Epidermal melanocyte (primary cell): ENCODE data around the gene RCAN2.
A peak's percentile ranks its signal among the peaks of the same experiment; 100 is the strongest.

Experiments
- DNase-seq: peaks from one replicate; pipeline ENCODE4 v3.0.0; 2011; ENCODE audit warnings: low spot score; ENCODE audit not compliant: insufficient read length

The RCAN2 gene

DNA sequence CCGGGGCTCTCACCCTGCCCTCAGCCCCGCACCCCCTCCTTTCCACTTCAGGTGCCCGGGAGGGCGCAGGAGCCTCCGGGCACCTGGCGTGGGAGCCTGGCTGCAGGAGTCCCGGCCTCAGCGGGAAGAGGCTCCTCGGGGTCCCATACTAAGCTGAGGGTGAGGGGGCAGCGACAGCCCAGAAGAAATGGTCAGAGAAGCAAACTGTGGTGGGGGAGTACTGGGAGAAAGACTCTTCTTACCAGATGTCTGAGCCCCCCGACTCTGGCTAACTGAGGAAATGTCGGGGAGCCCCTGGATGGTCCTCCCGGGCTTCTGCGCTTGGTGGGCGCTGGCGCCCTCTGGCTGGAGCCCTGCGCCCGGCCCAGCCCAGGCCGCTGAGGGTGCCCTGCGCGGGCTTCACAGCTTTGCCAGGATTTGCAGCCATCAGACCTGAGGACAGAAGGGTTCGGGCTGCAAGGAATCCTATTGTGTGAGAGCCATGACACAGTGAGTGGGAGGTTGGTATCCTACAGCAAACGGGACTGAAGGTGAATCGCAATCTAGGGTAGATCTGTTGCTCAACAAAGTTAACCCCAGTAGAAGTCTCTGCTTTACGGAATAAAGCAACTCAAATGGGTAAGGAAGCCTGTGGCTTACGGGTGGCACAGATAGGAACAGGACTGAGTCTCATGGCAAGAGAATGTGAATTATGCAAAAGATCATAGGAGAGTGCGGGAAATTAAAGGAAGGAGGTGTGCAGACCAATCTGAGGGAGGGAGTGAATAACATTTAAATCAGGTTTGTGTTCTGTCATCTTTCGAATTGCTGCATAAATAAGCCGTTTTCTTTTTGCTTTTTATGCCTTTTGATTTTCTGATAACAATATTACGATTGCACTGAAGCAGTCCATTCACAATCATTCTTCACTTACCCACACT, 639 bp upstream of the RCAN2 start:
- DNase-seq: peak; percentile 31

DNA sequence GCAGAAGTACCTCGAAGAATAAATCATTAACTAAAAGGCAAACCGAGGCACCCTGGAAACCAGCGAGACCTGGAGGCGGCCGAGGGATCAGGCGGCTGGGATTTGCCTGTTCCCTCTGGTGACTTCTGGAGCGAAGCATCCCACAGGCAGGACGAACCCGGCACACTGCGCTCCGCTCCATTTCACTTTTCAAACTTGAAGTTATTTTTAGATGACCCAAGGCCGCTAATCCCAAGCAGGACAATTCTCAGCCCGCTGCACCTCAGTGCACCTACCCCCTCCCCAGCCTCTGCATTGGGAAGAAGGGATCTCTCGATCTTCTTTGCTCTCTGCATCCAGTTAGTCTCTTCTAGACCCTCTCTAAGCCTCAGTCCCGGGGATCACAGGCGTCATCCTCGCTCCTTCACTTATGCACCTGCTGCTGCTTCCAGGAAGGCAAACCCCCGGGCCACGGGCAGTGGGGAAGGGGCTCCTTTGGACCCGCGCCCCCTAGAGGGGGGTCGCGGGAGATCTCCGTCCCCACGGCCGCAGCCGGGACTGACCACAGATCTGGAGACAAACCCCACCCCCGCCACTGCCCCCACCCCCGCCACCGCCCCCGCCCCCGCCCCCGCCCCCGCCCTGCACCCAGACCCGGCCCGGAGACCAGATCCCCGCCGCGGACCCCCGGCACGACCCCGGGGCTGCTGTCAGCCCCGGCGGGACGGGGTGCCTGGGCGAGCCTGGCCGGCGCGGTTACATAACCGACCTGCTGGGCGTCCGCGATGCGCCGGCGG, 636 bp downstream of the RCAN2 start:
- DNase-seq: no peak

DNA sequence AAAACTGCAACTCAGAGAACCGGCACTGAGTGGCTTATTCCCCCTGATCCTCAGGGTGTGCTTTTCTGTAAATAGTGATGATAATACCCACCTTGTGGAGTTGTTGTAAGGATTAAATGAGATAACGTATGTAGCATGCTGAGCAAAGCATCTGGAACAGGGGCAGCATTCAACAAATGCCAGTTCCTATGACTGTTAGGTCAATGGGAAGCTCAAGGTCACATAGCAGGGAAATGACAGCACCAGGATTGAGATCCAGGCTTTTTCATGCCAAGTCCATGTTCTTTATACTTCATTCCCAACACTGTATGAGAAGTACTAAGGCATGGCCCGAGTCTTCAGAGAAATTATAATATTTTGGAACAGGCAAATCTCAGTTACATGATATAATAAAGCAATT, 5.1 kb downstream of the RCAN2 start:
- no peak for DNase-seq

DNA sequence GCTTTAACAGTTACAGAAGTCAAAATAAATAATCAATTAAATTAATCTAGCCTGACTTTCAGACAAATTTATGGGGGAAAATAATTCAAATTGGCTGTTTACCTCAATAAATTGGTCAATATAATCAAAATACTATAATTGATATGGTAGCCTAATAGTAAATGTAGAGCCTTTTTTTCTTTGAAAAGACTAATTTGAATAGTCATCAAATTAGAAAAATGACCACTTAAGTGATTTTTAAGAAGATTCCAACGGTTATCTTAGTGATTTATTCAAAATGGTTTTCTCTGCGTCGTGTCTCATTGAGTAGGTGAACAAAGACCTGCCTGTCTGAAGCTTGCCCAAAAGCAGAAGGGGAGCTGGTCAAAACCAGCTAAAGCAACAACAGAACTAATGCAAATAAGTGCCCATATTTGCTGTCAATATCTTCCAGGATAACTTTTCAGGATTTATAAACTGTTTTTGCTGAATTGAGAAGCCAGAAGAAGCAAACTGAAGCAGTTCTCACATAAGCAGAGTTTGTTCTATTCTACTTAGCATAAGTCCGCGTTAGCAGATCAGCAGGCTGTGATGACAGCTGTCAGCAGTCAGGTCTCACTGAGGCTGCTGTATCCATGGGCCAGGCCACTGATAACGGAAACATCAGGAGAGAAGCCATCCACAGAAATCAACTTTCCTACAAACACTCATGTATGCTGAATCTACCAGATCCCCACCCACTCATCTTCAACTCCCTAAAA, 7.0 kb downstream of the RCAN2 start:
- no peak for DNase-seq

DNA sequence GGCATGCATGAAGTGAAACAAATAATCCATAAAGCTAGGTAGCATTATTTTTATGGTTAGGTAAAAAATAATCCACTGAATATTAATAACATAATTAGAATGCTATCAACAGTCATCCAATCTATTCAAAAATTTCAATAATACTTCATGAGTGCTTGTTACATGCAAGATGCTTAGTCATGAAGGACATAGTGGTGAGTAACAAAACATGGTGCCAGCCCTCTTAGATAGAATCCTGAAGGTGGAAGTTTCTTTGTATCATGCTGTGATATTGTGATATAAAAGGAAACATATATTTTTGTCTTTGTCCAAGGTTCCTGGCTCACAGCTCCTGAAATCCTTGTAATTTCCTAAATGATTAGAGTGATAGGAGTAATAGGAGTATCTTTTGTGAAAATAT, 14.9 kb downstream of the RCAN2 start:
- DNase-seq: no peak

DNA sequence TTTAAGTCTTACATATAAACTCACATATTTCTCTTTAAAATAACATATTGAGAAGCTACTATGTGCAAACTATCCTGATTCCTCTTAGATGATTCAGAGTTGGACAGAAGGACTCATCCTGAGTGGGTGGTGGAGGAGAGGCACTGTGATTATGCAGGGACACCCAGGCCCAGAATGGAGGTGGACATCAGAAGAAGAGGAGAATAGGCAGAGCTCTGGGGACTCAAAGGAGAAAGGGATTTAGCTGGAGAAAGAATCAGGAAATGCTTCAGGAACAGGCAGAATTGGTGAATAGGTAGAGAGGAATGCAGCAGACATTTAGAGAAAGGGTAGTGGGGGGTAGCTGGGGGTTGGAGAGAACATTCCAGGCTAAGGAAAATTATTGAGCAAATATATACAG, 17.4 kb downstream of the RCAN2 start:
- DNase-seq: no peak

DNA sequence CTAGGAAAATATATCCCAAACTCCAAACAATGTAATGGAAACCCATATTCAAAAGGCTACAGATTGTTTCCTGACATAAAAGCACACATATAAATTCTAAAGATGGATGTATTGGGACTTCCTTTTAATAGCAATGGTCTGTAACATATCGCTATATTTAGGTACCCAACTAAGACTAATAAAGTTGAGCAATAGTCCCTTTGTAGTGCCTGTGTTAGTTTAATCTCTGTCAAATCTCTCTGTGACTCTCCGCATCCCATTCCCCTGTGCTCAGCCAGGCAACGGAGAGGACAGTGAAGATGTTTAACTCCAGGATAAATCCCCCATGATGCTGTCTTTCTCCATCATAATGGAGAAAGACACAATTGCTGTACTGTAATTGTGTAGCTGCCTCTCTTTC, 19.0 kb downstream of the RCAN2 start:
- DNase-seq: no peak

DNA sequence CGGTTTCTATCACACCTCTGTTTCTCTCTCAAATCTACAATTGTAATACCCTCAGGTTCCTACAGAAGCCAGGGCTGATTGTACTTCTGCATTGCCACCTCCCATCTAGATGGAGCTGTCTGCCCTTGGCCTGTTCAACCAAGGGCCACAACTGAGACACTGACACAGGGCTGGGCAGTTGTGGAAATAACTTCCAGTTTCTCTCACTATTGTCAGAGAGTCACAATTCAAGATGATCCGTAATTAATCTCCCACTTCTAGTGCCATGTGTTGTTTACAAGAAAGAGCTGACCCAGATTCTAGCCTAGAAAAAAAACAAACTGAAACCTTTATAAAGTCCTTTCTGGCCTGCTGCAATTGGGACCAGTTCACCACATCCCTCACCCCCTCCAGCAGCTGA, 22.2 kb downstream of the RCAN2 start:
- no peak for DNase-seq

DNA sequence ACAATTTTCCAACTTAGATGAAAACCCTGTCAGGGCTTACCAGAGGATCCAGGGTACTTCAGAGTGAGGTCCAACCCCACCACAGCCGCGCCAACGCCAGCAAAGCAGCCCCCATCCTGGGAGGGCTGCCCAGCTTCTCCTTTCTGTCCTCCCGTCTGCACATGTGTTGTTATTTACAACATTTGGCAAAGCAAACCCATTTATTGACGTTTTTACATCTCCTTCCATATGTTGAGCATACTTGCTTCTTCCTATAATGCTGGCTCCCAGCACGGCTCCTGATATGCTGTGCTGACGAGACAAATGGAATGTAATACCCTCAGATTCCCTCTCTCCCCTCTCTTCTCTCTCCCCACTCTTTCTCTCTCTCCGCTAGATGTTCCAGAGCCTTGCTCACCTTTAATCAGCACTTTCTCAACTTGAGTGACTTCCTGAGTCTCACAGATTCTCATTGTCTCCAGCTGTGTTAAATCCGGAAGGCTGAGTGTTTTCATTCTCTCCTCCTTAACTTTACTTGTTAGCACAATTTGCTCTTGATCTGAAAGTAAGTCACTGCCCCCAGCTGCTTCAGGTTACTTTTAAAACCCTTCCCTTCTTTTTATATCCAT, 22.7 kb downstream of the RCAN2 start:
- DNase-seq: no peak

DNA sequence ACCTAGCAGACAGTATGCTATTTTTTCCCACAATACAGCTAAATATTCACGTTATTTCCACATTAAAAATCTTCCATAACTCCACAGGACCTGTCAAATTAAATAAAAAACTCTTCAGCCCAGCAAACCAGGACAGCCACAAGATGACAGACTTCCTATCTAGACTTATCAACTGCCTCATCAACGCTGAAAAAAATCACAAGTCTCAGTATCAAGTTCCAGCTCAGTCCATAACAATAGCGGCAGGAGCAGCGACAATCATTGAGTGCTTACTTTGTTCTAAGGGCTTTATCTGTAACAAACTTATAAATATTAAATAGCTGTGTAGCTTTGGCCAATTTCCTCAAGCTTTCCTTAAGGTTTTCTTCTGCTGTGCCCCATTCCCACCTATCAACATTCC, 24.7 kb downstream of the RCAN2 start:
- no peak for DNase-seq

DNA sequence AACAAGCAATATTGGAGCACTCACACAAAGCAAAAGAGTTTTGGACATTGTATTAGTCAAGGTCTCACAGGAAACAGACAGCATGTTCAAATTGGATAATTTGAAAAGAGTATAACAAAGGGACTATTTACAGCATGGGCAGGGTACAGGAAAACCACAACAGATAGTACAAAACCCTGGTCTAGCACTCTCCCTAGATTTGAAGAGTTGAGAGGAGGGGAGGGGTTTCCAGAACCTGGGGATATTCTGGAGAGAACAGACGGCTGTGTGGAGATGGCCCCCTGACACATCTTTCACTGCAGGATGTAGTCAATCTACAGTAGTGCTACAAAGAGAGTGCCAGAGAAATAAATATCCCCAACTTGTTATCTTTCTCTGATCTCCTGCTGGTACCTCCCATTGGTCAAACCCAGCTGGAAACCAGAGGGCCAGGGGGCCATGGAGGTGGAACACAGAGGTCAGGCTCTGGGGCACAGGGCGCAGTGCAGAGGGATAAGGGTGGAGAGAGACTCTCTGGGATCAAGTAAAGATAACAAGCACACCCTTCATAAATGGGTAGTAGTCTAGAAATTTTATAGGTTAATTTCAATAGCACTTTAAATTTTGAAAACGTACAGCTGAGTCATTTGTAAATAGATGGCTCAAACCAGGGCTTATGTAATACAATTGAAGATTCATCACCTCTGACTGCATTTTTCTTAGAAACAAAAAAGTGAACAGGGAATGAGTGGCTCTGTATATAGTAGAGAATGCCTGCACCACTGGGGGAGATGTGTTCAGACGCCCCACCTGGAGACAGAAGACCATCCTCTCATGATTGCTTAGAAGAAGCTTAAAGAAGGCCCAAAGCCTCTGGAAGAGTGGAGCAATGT, 25.7 kb downstream of the RCAN2 start:
- DNase-seq: no peak

DNA sequence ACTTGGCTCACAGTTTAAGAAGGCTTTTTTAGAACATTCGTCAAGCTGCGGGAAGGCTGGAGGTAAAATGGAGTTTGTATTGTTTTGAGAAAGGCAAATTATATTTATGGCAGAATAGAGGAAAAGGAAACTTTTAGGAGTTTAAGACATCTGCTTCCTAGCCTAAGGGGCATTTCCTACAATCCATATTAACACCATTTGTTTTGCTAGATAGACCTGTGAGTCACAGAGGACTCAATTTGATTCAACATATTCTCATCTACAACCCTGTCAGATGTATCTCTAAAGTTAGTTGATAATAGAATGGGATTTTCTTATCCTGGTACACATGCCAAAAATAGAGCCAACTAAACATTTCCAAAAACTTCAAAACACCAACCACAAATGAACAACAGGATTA, 35.0 kb downstream of the RCAN2 start:
- no peak for DNase-seq

DNA sequence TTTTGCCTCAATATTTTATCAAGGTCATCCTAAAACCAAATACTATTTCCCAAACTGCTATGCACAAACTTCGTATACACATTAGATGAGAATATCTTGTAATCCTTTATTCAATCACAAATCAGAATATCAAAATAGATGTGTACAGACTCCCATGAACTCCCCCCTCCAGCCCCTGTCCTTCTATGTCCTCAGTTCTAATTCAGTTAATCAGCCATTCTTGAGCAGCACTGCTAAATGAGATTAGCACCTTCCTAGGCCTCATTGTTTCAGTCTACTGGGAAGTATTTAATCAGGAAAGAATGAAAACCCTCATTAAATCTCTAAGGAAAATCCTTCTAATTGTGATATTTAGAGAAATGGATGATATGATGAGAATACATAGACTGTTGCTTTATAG, 36.6 kb downstream of the RCAN2 start:
- DNase-seq: no peak

DNA sequence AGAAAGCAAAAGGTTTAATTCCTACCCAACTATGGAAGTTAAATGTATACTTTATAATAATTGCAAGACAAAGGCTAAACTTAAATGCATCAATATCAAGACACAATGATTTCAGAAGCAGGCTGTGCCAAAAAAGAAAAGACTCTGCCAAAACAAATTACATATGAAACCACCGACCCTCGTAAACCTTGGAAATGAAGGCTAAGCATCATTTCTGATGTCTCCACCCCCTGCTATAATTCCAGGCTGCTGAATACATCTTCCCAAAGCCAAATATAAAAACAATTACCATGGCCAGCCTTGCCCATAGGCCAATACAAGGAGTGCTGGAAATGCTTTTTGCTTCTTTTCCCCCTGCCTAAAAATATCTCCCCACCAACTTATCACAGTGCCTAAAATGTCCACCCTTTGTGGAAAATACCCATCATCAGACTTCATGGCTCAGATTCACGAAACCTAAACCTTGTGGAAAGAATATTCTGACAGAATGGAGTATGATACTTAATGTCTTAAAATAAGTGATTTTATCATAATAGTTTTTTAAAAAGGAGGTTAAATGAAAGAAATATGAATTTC, 37.4 kb downstream of the RCAN2 start:
- no peak for DNase-seq

DNA sequence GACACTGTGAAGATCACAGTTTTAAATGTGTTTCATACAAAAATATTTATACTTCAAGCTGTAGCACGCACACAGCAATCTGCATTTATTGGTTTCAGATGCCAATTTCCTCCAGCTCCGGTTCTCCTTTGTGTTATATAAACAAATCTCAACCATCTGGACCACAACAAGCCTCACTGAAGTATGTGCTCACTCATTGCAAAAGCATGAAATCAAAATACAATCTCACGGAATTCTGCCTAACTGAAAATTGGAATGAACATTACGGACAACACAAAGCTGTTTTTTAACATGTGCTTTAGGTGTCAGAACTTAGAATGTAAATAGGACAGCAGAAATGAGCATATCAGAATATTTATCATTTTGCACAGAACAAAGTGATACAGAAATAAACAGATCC, 38.0 kb downstream of the RCAN2 start:
- DNase-seq: no peak

DNA sequence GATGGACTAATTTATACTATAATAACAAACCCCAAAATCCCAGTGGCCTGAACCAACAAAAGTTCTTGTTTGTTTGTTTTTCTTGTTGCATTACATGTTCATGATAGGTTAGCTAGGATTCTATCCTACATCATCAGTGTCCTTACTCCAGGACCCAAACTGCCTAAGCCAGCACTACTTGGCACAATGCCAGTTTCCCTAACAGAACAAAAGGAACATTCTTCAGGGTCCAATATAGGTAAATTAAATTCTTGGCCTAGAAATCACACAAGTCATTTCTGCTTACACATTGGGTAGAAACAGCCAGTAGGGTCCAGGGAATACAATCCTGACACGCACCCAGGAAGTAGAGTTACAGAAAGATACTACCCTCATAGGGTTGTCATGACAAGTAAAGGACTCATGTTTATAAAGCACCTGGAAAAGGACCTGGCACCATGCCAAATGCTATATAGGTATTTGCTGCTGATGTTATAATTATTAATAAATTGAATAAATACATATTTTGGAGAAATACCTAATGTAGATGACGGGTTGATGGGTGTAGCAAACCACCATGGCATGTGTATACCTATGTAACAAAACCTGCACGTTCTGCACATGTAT, 38.8 kb downstream of the RCAN2 start:
- no peak for DNase-seq

DNA sequence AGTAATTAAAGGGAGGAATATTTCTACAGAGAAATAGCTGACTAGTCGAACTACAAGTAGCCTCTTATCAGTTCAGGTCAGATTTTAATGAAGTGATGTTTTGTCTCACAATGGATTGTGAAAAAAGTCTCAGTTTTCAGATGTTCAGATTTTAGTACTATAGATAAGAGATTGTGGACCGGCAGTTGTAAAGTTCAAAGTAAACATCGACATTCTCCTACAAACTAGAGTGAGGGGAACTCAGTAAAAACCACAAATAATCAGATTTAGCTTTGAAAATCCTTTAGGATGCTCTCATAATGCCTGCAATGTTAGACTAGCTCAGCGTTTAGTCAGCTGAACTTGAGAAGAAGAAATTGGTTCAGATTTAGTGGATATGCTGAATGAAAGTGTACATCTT, 39.9 kb downstream of the RCAN2 start:
- DNase-seq: no peak

DNA sequence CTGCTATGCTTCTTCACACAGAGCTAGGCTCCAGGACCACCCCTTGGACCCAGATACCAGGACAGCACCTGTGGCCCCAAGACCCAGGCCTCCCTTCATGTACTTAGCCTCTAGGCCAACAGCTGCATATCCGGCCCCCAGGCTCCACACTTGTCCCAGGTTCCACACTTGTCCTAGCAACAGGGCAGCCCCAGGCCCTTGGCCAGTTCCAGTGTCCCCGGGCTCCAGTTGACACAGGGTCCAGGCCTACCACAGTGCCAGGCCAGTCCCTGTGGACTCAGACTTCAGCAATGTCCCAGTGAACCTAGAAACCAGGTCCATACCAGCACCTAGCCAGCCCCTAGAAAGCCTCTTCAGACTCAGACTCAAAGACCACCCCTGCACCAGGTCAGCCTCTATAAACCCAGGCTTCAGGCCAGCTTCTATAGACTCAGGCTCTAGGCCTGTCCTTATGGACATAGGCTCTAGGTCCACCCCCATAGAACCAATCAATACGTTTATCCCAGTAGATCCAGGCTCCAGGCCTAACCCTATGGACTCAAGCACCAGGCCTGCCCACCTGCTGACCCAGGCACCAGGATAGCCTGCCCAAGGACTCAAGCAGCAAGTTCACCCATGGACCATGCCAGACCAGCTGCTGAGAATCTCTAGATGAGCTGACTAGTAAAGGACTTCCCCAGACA, 46.3 kb downstream of the RCAN2 start:
- no peak for DNase-seq

DNA sequence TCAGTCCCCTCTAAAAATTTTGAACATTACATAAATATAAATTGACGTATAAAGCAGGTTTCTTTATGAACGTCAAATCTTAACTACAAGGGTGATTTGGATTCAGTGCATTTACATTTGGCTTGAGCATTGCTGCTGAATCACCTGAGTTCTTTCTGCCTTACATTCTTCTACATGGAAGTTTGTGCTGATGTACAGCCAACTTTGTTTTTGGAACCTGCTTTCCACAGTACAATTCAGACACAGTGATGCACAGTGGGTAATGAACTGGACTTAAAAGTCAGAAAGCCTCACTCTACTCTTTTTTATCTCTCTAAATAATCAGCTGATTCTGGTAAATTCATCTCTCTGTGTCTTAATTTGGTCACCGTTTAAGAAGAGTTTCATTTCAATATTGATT, 47.6 kb downstream of the RCAN2 start:
- DNase-seq: no peak
